HepG2 (cell line): ENCODE results near the gene KCNF1. TPM values are rescaled to one million over a fixed set of nuclear protein-coding genes. Genes with fewer than 3 reads are reported as not detected.

Source experiments
- ATAC-seq: fragments of 200-7000 bp; cut with Tn5 transposase; 3 replicates; pipeline ENCODE4 v1.9.1; 2020; ENCODE audit warnings: mild to moderate bottlenecking, moderate library complexity
- BruUV-seq: library from RNA; stranded (reverse); fragments of 400-500 nt; replicated peaks from 2 replicates; lab custom pipeline; 2021; lab: Mats Ljungman, UMichigan
- CTCF ChIA-PET: fragments of 300-600 bp; formaldehyde crosslinking; extraction: SDS; loops from one replicate; lab custom pipeline; 2021; ENCODE audit warnings: low total read pairs, inconsistent platforms, low intra/inter-chr PET ratio; lab: Yijun Ruan, JAX
- POLR2A ChIA-PET: fragments of 350-600 bp; sonication (Branson Sonifier 250); formaldehyde crosslinking; loops from one replicate; lab custom pipeline; 2020; ENCODE audit warnings: antibody characterized with exemption, inconsistent platforms; lab: Yijun Ruan, JAX
- DNase-seq: peaks from one replicate; pipeline ENCODE4 v3.0.0-alpha.2; 2015; ENCODE audit warnings: low spot score
- FAIRE-seq: peaks from 3 replicates; lab custom pipeline; 2011; peaks lifted over from hg19 to GRCh38; lab: Jason Lieb, UNC
- H2AFZ ChIP-seq: one replicate; pipeline ENCODE4 v1.6.1; 2011; ENCODE audit warnings: low read length, inconsistent platforms
- H3K27ac ChIP-seq: fragments of 300-600 bp; 3 replicates; pipeline ENCODE4 v1.8.0; 2011; ENCODE audit warnings: mixed run types, mild to moderate bottlenecking, mixed read lengths, low read length, inconsistent platforms; ENCODE audit not compliant: insufficient read depth; ENCODE audit errors: extremely low read length
- H3K27me3 ChIP-seq, 2 experiments: fragments of 200-600 bp in 1 of 2; 2 replicates in 1 of 2; 3 replicates in 1 of 2; pipeline versions ENCODE4 v1.6.0 to v1.8.0; 2011; ENCODE audit warnings: low read length in 2 of 2, mild to moderate bottlenecking in 2 of 2, moderate library complexity in 2 of 2, inconsistent platforms in 1 of 2; ENCODE audit not compliant: insufficient read depth in 2 of 2, control insufficient read depth in 1 of 2
- H3K36me3 ChIP-seq, 2 experiments: fragments of 200-600 bp in 1 of 2; replicated peaks in 1 of 2; 2 replicates in 1 of 2; 3 replicates in 1 of 2; pipeline versions ENCODE4 v1.5.1 to v1.8.0; 2011; ENCODE audit warnings: low read length in 2 of 2, inconsistent platforms in 1 of 2; ENCODE audit not compliant: insufficient read depth in 2 of 2, control insufficient read depth in 1 of 2
- H3K4me1 ChIP-seq: 2 replicates; pipeline ENCODE4 v1.5.1; 2012; ENCODE audit warnings: low read length, inconsistent platforms; ENCODE audit not compliant: insufficient read depth
- H3K4me2 ChIP-seq: 2 replicates; pipeline ENCODE4 v1.6.0; 2011; ENCODE audit warnings: low read depth, low read length, inconsistent platforms
- H3K4me3 ChIP-seq, 3 experiments: fragments of 200-600 bp in 1 of 3; sonication (generic), shearing (Covaris generic) in 1 of 3; replicated peaks in 1 of 3; 2 replicates each; pipeline ENCODE4 v1.5.1; 2011 to 2016; ENCODE audit warnings: low read length in 3 of 3, inconsistent platforms in 2 of 3, low read depth in 2 of 3, mild to moderate bottlenecking in 2 of 3, control low read depth in 1 of 3, mixed read lengths in 1 of 3; ENCODE audit not compliant: insufficient read depth in 1 of 3
- H3K79me2 ChIP-seq: one replicate; pipeline ENCODE4 v1.6.1; 2011; ENCODE audit warnings: low read length, inconsistent platforms; ENCODE audit not compliant: insufficient read depth
- H3K9ac ChIP-seq: 2 replicates; pipeline ENCODE4 v1.6.0; 2011; ENCODE audit warnings: mild to moderate bottlenecking, low read depth, low read length, inconsistent platforms; ENCODE audit not compliant: insufficient read depth
- H3K9me3 ChIP-seq: 2 replicates; pipeline ENCODE4 v1.5.1; 2012; ENCODE audit warnings: mild to moderate bottlenecking, low read length
- H4K20me1 ChIP-seq: 2 replicates; pipeline ENCODE4 v1.6.0; 2011; ENCODE audit warnings: inconsistent platforms, mild to moderate bottlenecking, low read length, moderate library complexity; ENCODE audit not compliant: insufficient read depth
- BORCS8-MEF2B ChIP-seq: sonication (generic); formaldehyde crosslinking; IDR thresholded peaks from 2 replicates; pipeline ENCODE4 v1.8.0; 2022; ENCODE audit warnings: mild to moderate bottlenecking, missing genetic modification reagents
- MXI1 ChIP-seq: IDR thresholded peaks from 3 replicates; pipeline ENCODE4 v1.6.1; 2012; ENCODE audit warnings: low read depth, low read length, inconsistent platforms, borderline replicate concordance
- STAG1 ChIP-seq: sonication (generic); formaldehyde crosslinking; IDR thresholded peaks from 2 replicates; pipeline ENCODE4 v1.4.0; 2020; ENCODE audit warnings: missing genetic modification reagents
- ZNF329 ChIP-seq: sonication (generic); formaldehyde crosslinking; IDR thresholded peaks from 2 replicates; pipeline ENCODE4 v1.9.0; 2021; ENCODE audit warnings: low read depth, mild to moderate bottlenecking, missing genetic modification reagents
- ZNF761 ChIP-seq: sonication (generic); formaldehyde crosslinking; conservative IDR thresholded peaks from 2 replicates; pipeline ENCODE4 v1.4.0; 2020; ENCODE audit warnings: mild to moderate bottlenecking, missing genetic modification reagents
- ZNF792 ChIP-seq: IDR thresholded peaks from 2 replicates; pipeline ENCODE4 v1.6.1; 2016
- WGBS: methylation state at CpG from one replicate; pipeline ENCODE4 v1.1.6; 2017; ENCODE audit warnings: low lambda C conversion rate; 5-methylcytosine and 5-hydroxymethylcytosine counted together
- in situ Hi-C: cut with HindIII; loops from 2 replicates; pipeline ENCODE4 v1.10.0; 2017; ENCODE audit warnings: low pct_unique_long_range_greater_than_20kb; ENCODE audit not compliant: extremely low pct_ligation_motif_present
- intact Hi-C: fragments of 100-400 bp; cut with micrococcal nuclease; formaldehyde crosslinking; loops from one replicate; pipeline ENCODE4 v1.10.0; 2022; ENCODE audit not compliant: unreplicated experiment
- polyA plus RNA-seq, 8 experiments: library from polyadenylated mRNA; depleted of rRNA in 3 of 8; stranded (reverse) in 7 of 8; unstranded in 1 of 8; fragments of >200 nt; fragmentation: Illumina TruSeq in 4 of 8; extraction: Trizol in 4 of 8; gene quantifications; 2 replicates each; pipeline versions ENCODE4 v1.2.1 to v1.2.3, GENCODE V29; 2011 to 2016; ENCODE audit warnings: low read depth in 4 of 8, missing spikeins in 1 of 8, mixed read lengths in 1 of 8; ENCODE audit not compliant: insufficient read depth in 1 of 8
- total RNA-seq, 5 experiments: library from RNA; depleted of rRNA; stranded (reverse); fragments of >200 nt; fragmentation: Illumina TruSeq; extraction: Trizol; gene quantifications; 2 replicates each; pipeline ENCODE4 v1.2.3, GENCODE V29; 2016; ENCODE audit warnings: low read depth in 1 of 5
- TF ChIP-seq, protein P1 (sequence below): sonication (generic); formaldehyde crosslinking; IDR thresholded peaks from 2 replicates; pipeline ENCODE4 v1.4.0; 2020; ENCODE audit warnings: mild to moderate bottlenecking, missing genetic modification reagents

The KCNF1 gene
- total and polyA plus RNA-seq, 2 of the 13 experiments (the other 11 are each of a cell fraction or from before 2014, with no cell fraction given), result 0.09 to 0.12 TPM

DNA sequence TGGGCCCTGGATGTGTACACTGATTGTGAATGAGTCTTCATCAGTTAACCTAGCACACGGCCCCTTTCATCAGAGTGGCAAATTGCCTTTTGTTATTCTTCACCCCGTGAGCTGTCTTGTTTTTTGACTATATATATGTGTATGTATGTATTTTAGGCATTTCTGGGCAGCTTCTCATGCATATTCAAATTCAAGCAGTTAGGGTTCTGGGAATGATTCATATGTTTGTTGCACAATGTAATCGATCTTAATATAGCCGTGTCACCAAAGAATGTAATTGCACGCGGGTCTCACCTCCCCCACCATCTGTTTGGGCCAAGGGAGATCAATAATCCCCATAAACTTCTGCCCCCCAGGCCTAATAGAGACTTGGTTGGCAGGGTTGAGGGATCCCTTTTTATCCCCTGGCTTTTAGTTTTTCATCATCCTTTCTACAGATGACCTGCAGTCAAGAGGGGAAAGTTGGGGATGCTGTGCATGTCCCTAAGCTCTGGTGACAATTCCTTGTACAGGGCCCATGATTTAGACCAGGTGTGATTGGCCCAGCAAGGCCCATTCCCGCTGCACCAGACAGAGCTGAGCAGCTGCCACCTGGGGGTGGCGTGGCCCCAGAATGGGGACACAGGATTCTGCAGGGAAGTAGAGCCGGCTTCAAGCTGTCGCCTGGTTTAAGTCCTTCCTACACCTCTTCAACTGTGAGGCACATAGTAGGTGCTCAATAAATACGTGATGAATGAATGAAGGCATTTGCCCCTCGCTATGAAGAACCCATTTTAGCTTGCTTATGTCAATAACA, 19.2 kb downstream of the KCNF1 start:
- no peak for ATAC-seq
- no peak overlapping the region for H2AFZ ChIP-seq
- WGBS, result 18% methylated on average over 11 of the region's 12 CpGs
- DNase-seq, result no peak
- no peak overlapping the region for H3K4me2 ChIP-seq
- intact Hi-C loops, result no loop called here
- no peak overlapping the region for H3K9ac ChIP-seq
- no peak overlapping the region for H3K27ac ChIP-seq
- no TSS peak for BruUV-seq
- H3K36me3 ChIP-seq, result no peaks in the 10 kb centered on the region
- no peaks in the 10 kb centered on the region for H3K9me3 ChIP-seq
- no peaks in the 10 kb centered on the region for H4K20me1 ChIP-seq
- no peaks in the 10 kb centered on the region for H3K79me2 ChIP-seq
- peaks cover 18% of the 10 kb centered on the region for H3K4me1 ChIP-seq
- ChIA-PET POLR2A (no interaction called here), CTCF (no interaction called here)
- no peak for FAIRE-seq
- peak; percentile 13; the same call in 1 of the 2 replicates for TF ChIP-seq STAG1 (CRISPR knock-in tag)
- TF ChIP-seq ZNF761 (CRISPR knock-in tag), result no peak
- in situ Hi-C loops, result no loop called here
- peaks cover 8 to 44% of the 10 kb centered on the region in 2 experiments; a peak in 4 of 5 replicates for H3K27me3 ChIP-seq
- H3K4me3 ChIP-seq, result no peak overlapping the region

DNA sequence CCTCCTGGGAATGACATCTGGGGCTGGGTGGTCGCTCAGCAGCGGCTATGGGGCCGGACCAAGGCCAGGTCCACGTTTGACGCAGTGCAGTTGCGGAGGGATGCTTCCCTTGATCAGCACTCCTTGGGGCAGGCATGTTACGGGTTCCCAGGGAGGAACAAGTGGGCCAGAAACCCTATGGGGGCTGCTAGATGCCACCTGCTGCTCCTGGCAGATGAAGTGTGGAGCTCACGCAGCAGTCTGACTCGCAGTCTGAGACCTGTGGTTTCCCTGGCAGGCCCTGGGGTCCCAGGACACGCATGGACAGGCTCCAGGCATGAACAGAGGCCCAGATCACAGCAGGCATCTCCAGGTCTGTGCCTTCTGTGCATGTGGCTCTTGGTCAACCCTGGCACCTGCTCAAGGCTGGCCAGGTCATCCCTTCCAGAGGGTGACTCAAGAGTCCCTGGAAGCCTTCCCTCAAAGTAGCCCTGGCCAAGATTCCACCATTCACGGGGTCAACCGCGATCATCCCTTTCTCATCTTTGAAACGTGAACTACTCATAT, 20.0 kb downstream of the KCNF1 start:
- TF ChIP-seq ZNF792 (CRISPR knock-in tag) (no peak), BORCS8-MEF2B (CRISPR knock-in tag) (no peak), ZNF329 (CRISPR knock-in tag) (no peak), MXI1 (no peak)
- TF ChIP-seq, protein P1, sequence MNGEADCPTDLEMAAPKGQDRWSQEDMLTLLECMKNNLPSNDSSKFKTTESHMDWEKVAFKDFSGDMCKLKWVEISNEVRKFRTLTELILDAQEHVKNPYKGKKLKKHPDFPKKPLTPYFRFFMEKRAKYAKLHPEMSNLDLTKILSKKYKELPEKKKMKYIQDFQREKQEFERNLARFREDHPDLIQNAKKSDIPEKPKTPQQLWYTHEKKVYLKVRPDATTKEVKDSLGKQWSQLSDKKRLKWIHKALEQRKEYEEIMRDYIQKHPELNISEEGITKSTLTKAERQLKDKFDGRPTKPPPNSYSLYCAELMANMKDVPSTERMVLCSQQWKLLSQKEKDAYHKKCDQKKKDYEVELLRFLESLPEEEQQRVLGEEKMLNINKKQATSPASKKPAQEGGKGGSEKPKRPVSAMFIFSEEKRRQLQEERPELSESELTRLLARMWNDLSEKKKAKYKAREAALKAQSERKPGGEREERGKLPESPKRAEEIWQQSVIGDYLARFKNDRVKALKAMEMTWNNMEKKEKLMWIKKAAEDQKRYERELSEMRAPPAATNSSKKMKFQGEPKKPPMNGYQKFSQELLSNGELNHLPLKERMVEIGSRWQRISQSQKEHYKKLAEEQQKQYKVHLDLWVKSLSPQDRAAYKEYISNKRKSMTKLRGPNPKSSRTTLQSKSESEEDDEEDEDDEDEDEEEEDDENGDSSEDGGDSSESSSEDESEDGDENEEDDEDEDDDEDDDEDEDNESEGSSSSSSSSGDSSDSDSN (CRISPR knock-in tag), result no peak
- TF ChIP-seq, all 625 proteins: peak for 0
- Histone ChIP-seq H3K27me3 (peaks cover 8 to 36% of the 10 kb centered on the region in 2 experiments; a peak in 4 of 5 replicates), H2AFZ (no peak overlapping the region), H3K9me3 (no peaks in the 10 kb centered on the region), H3K36me3 (no peaks in the 10 kb centered on the region), H3K9ac (no peak overlapping the region), H4K20me1 (no peaks in the 10 kb centered on the region), H3K4me1 (peaks cover 27% of the 10 kb centered on the region), H3K79me2 (no peaks in the 10 kb centered on the region), H3K27ac (no peak overlapping the region), H3K4me2 (no peak overlapping the region), H3K4me3 (no peak overlapping the region)
- no peak for ATAC-seq
- intact Hi-C loops (no loop called here), in situ Hi-C loops (no loop called here)
- 59% methylated on average over 8 of the region's 14 CpGs for WGBS
- POLR2A ChIA-PET, result no interaction called here
- BruUV-seq, result no TSS peak
- no peak for DNase-seq
- no peak for FAIRE-seq
- CTCF ChIA-PET, result no interaction called here
